ENCODE data around the gene TMBIM4.
"Not testable (repeated sequence)": the region's sequence is repeated elsewhere in the genome, so short reads cannot be mapped to it uniquely, and the experiment has no call there.

TMBIM4 gene

GRCh38 chr12:66182956-66183355, 13.2 kb upstream of the TMBIM4 start:
- peak; percentile 44 for DNase-seq (ENCODE audit: low read depth)
- H3K4me3 ChIP-seq (replicated peaks; ENCODE audit: low read depth, low read length): no peak overlapping the region
- TF ChIP-seq, protein P1, sequence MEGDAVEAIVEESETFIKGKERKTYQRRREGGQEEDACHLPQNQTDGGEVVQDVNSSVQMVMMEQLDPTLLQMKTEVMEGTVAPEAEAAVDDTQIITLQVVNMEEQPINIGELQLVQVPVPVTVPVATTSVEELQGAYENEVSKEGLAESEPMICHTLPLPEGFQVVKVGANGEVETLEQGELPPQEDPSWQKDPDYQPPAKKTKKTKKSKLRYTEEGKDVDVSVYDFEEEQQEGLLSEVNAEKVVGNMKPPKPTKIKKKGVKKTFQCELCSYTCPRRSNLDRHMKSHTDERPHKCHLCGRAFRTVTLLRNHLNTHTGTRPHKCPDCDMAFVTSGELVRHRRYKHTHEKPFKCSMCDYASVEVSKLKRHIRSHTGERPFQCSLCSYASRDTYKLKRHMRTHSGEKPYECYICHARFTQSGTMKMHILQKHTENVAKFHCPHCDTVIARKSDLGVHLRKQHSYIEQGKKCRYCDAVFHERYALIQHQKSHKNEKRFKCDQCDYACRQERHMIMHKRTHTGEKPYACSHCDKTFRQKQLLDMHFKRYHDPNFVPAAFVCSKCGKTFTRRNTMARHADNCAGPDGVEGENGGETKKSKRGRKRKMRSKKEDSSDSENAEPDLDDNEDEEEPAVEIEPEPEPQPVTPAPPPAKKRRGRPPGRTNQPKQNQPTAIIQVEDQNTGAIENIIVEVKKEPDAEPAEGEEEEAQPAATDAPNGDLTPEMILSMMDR (IDR thresholded peaks at IDR 0.05; ENCODE audit: low read length, missing control alignments): no peak

DNA sequence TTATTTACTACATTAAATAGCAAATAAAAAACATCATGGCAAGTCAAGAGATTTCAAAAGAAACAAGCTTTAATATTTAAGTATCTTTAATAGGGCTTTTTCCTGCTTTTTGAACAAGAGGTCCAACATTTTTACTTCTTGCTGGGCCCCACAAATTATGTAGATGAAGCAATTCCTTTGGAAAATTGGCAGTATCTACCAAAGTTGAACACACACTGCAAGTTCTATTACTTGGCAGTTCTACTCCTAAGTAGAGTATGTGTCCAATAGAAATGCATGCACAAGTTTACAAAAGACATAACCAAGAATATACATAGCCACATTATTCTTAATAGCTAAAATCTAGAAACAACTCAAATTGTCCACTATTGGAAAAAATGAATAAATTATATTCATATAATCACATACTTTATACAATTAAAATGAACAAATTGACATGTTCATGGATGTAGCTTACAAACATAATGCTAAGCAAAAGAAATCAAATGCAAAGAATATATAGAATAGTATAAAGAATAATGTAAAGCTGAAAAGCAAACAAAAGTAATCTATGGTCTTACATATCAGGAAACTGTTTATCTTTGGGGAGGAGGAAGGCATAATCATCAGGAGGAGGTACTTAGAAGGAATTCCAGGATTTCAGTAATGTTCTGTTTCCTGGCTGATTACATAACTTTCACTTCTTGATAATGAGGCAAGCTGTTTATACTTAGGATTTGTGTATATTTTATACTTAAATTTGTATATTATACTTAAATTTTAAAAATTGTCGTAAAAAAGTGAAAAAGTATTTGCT, 6.5 kb upstream of the TMBIM4 start:
- H3K4me3 ChIP-seq (replicated peaks; ENCODE audit: low read depth, low read length): no peak overlapping the region
- TF ChIP-seq, protein P1 (IDR thresholded peaks at IDR 0.05; ENCODE audit: low read length, missing control alignments): no peak
- peak; percentile 76 for DNase-seq (ENCODE audit: low read depth)

DNA sequence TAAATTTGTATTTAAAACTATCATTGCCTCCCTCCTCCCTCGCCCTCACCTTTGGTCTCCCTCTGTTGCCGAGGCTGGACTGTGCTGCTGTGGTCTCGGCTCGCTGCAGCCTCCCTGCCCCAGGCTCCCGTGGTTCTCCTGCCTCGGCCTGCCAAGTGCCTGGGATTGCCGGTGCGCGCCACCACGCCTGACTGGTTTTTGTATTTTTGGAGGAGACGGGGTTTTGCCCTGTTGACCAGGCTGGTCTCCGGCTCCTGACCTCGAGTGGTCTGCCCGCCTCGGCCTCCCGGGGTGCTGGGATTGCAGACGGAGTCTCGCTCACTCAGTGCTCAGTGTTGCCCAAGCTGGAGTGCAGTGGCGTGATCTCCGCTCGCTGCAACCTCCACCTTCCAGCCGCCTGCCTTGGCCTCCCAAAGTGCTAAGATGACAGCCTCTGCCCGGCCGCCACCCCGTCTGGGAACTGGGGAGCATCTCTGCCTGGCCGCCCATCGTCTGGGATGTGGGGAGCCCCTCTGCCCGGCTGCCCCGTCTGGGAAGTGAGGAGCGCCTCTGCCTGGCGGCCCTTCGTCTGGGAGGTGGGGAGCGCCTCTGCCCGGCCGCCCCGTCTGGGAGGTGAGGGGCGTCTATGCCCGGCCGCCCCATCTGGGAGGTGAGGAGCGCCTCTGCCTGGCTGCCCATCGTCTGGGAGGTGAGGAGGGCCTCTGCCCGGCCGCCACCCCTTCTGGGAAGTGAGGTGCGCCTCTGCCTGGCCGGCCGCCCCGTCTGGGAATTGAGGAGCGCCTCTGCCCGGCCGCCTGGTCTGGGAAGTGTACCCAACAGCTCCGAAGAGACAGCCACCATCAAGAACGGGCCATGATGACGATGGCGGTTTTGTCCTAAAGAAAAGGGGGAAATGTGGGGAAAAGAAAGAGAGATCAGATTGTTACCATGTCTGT, 4.9 kb upstream of the TMBIM4 start:
- not testable (repeated sequence) for H3K4me3 ChIP-seq (replicated peaks; ENCODE audit: low read depth, low read length); DNase-seq (ENCODE audit: low read depth)

DNA sequence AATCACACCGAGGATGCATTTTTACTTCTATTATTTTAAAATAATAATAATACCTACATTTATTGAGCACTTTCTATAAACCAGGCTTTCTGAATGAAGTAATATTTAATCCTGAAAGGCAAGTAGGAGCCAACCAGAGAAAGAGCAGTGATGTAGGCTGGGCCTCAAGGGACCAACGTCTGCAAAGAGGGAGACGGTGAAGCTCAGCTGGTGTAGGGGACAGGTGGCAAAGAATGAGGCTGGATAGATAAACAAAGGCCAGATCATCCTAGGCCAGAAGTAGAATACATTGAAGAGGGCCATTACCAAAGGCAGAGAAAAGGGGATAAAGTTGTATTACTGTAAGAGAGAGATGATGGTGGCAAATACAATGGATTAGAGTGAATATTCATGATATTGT, 810 bp upstream of the TMBIM4 start:
- TF ChIP-seq, protein P1 (IDR thresholded peaks at IDR 0.05; ENCODE audit: low read length, missing control alignments): no peak

DNA sequence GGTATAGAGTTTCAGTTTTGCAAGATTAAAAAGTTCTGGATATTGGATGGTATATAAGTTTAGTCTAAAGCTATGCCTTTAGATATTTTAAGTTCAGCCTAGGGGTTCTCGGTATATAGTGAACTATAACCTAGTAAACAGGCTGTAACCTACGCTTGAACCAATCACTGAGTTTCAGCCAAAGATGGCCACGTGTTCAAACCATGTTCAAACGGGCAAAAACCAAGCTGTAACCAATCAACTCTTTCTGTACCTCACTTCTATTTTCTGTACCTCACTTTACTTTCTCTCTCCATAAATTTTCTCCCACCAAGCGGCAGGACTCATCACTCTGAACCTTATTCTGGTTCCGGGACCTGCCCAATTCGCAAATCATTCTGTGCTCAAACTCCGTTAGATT, 1.4 kb downstream of the TMBIM4 start:
- TF ChIP-seq, protein P1 (IDR thresholded peaks at IDR 0.05; ENCODE audit: low read length, missing control alignments): no peak
- DNase-seq (ENCODE audit: low read depth): no peak
- H3K4me3 ChIP-seq (replicated peaks; ENCODE audit: low read depth, low read length): peak overlapping the region; percentile 82

More for the DNA sequence above, 810 bp upstream of the TMBIM4 start:
- DNase-seq (ENCODE audit: low read depth): no peak
- no peak overlapping the region for H3K4me3 ChIP-seq (replicated peaks; ENCODE audit: low read depth, low read length)

GRCh38 chr12:66166561-66166960, 3.2 kb downstream of the TMBIM4 start:
- H3K4me3 ChIP-seq (replicated peaks; ENCODE audit: low read depth, low read length): no peak overlapping the region
- TF ChIP-seq, protein P1 (IDR thresholded peaks at IDR 0.05; ENCODE audit: low read length, missing control alignments): no peak
- no peak for DNase-seq (ENCODE audit: low read depth)

DNA sequence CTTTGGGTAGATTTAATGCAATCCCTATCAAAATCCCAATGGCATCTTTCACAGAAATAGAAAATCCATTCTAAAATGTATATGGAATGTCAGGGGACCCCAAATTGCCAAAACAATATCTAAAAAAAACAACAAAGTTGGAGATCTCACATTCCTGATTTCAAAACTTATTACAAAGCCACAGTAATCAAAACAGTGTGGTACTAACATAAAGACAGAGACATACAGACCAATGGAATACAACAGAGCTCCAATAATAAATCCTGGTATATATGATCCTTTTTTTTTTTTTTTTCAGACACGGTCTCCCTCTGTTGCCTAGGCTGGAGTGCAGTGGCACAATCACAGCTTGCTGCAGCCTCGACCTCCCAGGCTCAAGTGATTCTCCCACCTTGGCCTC, 4.7 kb downstream of the TMBIM4 start:
- no peak overlapping the region for H3K4me3 ChIP-seq (replicated peaks; ENCODE audit: low read depth, low read length)
- DNase-seq (ENCODE audit: low read depth): no peak
- TF ChIP-seq, protein P1 (IDR thresholded peaks at IDR 0.05; ENCODE audit: low read length, missing control alignments): no peak
